K562 (cell line): ENCODE results near the gene ZBTB32. TPM values are rescaled to one million over a fixed set of nuclear protein-coding genes. Genes with fewer than 3 reads are reported as not detected.

Experiments
- CBX2 ChIP-seq: fragments of 200-600 bp; sonication (generic); IDR thresholded peaks from one replicate; pipeline ENCODE4 v1.6.1; 2012; ENCODE audit warnings: mild to moderate bottlenecking, low read length, inconsistent platforms; ENCODE audit not compliant: insufficient read depth, poor library complexity, severe bottlenecking
- CSDE1 ChIP-seq, 2 experiments: fragments of 450-650 bp; IDR thresholded peaks; 2 replicates each; pipeline ENCODE4 v1.6.1; 2016; ENCODE audit warnings: mild to moderate bottlenecking in 1 of 2
- DDX20 ChIP-seq: fragments of 450-650 bp; IDR thresholded peaks from 2 replicates; pipeline ENCODE4 v1.6.1; 2016; ENCODE audit warnings: missing genetic modification characterization, low read depth, mild to moderate bottlenecking, missing compliant biosample characterization, moderate library complexity
- EP300 ChIP-seq: IDR thresholded peaks from 2 replicates; pipeline ENCODE4 v1.6.1; 2012; ENCODE audit warnings: low read length, improper control_type of control experiment
- ETS1 ChIP-seq: conservative IDR thresholded peaks from 2 replicates; pipeline ENCODE4 v1.6.1; 2011; ENCODE audit warnings: low read depth, mild to moderate bottlenecking, low read length; ENCODE audit not compliant: control insufficient read depth
- PRDM10 ChIP-seq: fragments of 450-650 bp; IDR thresholded peaks from 2 replicates; pipeline ENCODE4 v1.6.1; 2018; ENCODE audit not compliant: partially characterized antibody
- SIX5 ChIP-seq, 2 experiments: IDR thresholded peaks; 2 replicates each; pipeline ENCODE4 v1.6.1; 2011; ENCODE audit warnings: low read length in 2 of 2, borderline replicate concordance in 1 of 2, low read depth in 1 of 2, mild to moderate bottlenecking in 1 of 2, moderate library complexity in 1 of 2; ENCODE audit not compliant: insufficient read depth in 1 of 2
- SNIP1 ChIP-seq: fragments of 450-650 bp; IDR thresholded peaks from 2 replicates; pipeline ENCODE4 v1.7.1; 2017; ENCODE audit warnings: low read depth, mild to moderate bottlenecking
- STAT6 ChIP-seq: sonication (generic); formaldehyde crosslinking; IDR thresholded peaks from 2 replicates; pipeline ENCODE4 v1.8.1; 2023; ENCODE audit warnings: mild to moderate bottlenecking, missing genetic modification reagents
- ZNF212 ChIP-seq: fragments of 450-650 bp; formaldehyde crosslinking; IDR thresholded peaks from 2 replicates; pipeline ENCODE4 v1.4.0; 2020; ENCODE audit warnings: mild to moderate bottlenecking
- ZNF347 ChIP-seq: fragments of 450-650 bp; formaldehyde crosslinking; IDR thresholded peaks from 2 replicates; pipeline ENCODE4 v1.4.0; 2020; ENCODE audit warnings: low read depth, mild to moderate bottlenecking, moderate library complexity
- ZNF354B ChIP-seq: fragments of 250-450 bp; sonication (Bioruptor Pico); IDR thresholded peaks from 2 replicates; pipeline ENCODE4 v1.4.0; 2020
- ZNF395 ChIP-seq: fragments of 200-800 bp; sonication (Bioruptor generic); IDR thresholded peaks from 2 replicates; pipeline ENCODE4 v1.6.1; 2017; ENCODE audit warnings: missing genetic modification characterization, missing compliant biosample characterization
- ZNF707 ChIP-seq: fragments of 250-450 bp; sonication (Bioruptor Pico); conservative IDR thresholded peaks from 2 replicates; pipeline ENCODE4 v1.8.0; 2022; ENCODE audit warnings: inconsistent platforms, mild to moderate bottlenecking, moderate library complexity
- polyA plus RNA-seq, 8 experiments: library from polyadenylated mRNA; depleted of rRNA in 4 of 8; stranded (reverse) in 5 of 8; unstranded in 3 of 8; fragments of >200 nt; fragmentation: Nextera tagmentation in 2 of 8; fragmentation: Illumina TruSeq in 1 of 8; extraction: Ambion mirVana in 2 of 8; extraction: Trizol in 1 of 8; gene quantifications; 2 replicates each; pipeline versions ENCODE4 v1.2.1 to v1.2.3, GENCODE V29; 2011 to 2014; ENCODE audit warnings: inconsistent platforms in 1 of 8, missing spikeins in 1 of 8
- total RNA-seq, 7 experiments: library from RNA; depleted of rRNA in 6 of 7; stranded (reverse); fragments of >200 nt in 6 of 7; fragmentation: Illumina TruSeq in 2 of 7; extraction: Trizol in 2 of 7; gene quantifications; 2 replicates each; pipeline versions ENCODE4 v1.2.1 to v1.2.3, GENCODE V29; 2011 to 2021; ENCODE audit warnings: low replicate concordance in 1 of 7

The ZBTB32 gene
- total and polyA plus RNA-seq, 9 of the 15 experiments (the other 6 are each of a cell fraction or from before 2014, with no cell fraction given): 0.20 TPM; not detected in 8

GRCh38 chr19:35748106-35749020 is 44.0 kb downstream of the ZBTB32 start, which contains the start of gene LIN37 (continued):
- TF ChIP-seq ETS1 (peak; percentile 98), PRDM10 (peak; percentile 84), ZNF212 (CRISPR knock-in tag) (no peak), SIX5 (IDR thresholded peaks at IDR 0.05; ENCODE audit: borderline replicate concordance in 1 of 2, insufficient read depth in 1 of 2, low read depth in 1 of 2, low read length in 2 of 2) (peak; percentile 91 to 95), CSDE1 (IDR thresholded peaks at IDR 0.05) (no peak), DDX20 (tag) (no peak), ZNF354B (no peak), ZNF707 (CRISPR knock-in tag) (no peak), EP300 (no peak), ZNF395 (CRISPR knock-in tag) (no peak), CBX2 (no peak), SNIP1 (no peak), ZNF347 (CRISPR knock-in tag) (no peak), STAT6 (CRISPR knock-in tag) (no peak)
